ENCODE measurements around the gene CDCA4. TPM values are rescaled to one million over a fixed set of nuclear protein-coding genes. Genes with fewer than 3 reads are reported as not detected.

The CDCA4 gene
- total RNA-seq, 1 donor from 2014 or later, result 6.9 TPM

GRCh38 chr14:104966981-104967385 is 53.9 kb downstream of the CDCA4 start:
- Histone ChIP-seq H3K27ac (peak overlapping the region; percentile 60), H3K4me3 (peak overlapping the region; percentile 42), H3K4me1 (peaks cover 40% of the 10 kb centered on the region), H3K9me3 (no peaks in the 10 kb centered on the region), H3K27me3 (ENCODE audit: low read depth) (no peaks in the 10 kb centered on the region), H3K36me3 (no peaks in the 10 kb centered on the region)
- ATAC-seq (peak; percentile 3 to 11), DNase-seq (peak; percentile 48)
- no peak for TF ChIP-seq CTCF (IDR thresholded peaks at IDR 0.05)
- intact Hi-C loops (cut with DNase I), result no loop called here

DNA sequence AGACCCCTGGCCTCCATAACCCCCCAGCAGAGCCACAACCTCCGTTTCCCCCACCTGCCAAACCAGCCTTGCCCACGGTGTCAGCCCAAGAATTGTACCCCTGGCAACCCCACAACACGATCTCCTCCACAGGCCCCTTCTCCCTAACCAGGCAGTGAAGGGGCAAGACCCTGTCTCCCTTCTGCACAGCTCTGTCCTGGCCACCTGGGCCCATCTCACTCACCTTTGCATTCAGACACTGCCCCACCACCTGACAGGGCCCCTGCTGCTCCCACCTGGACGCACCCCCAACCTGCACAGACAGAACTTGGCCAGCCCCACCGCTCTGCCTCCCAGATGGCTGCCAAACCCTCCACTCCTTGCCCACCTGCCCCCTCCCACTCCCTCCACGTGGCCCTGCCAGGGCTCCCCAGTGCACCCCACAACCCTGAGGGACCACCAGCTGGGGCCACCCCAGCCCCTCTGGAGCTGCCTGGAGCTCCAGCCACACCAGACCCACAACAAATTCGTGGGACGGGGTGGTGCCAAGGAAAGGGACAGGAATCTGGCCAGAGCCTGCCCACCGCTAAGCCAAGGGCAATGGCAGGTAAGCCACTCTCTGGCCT is 54.5 kb downstream of the CDCA4 start:
- no peaks in the 10 kb centered on the region for H3K36me3 ChIP-seq
- peak; percentile 33 for DNase-seq
- peak overlapping the region; percentile 60 for H3K27ac ChIP-seq
- H3K4me3 ChIP-seq, result no peak overlapping the region
- peaks cover 34% of the 10 kb centered on the region for H3K4me1 ChIP-seq
- H3K27me3 ChIP-seq (ENCODE audit: low read depth), result no peaks in the 10 kb centered on the region
- no peak for ATAC-seq
- no peaks in the 10 kb centered on the region for H3K9me3 ChIP-seq
- TF ChIP-seq CTCF (IDR thresholded peaks at IDR 0.05), result no peak
- intact Hi-C loops (cut with DNase I), result no loop called here

GRCh38 chr14:104965561-104966231 is 55.2 kb downstream of the CDCA4 start:
- Histone ChIP-seq H3K36me3 (no peaks in the 10 kb centered on the region), H3K9me3 (no peaks in the 10 kb centered on the region), H3K27ac (no peak overlapping the region), H3K4me3 (no peak overlapping the region), H3K27me3 (ENCODE audit: low read depth) (no peaks in the 10 kb centered on the region), H3K4me1 (peaks cover 28% of the 10 kb centered on the region)
- no peak for TF ChIP-seq CTCF (IDR thresholded peaks at IDR 0.05)
- DNase-seq (peak; percentile 43), ATAC-seq (no peak)
- intact Hi-C loops (cut with DNase I), result no loop called here

DNA sequence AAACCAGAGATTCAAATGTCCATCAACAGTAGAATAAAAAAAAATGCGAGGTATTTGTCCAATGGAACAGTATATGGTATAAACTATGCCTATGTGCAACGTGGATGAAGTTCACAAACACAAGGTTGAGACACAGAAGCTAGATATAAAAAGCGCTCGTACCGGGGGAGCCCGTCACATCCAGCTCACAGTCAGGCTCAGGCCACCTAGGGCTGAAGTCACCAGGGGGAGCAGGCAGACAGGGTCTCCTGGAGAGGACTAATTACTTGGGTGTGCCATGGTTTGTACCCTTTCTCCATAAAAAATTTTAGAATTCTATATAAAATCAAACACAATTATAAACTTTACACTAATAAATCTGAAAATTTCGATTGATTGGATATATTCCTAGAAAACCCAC is 56.3 kb downstream of the CDCA4 start:
- no peaks in the 10 kb centered on the region for H3K9me3 ChIP-seq
- intact Hi-C loops (cut with DNase I), result no loop called here
- no peak overlapping the region for H3K4me3 ChIP-seq
- H3K4me1 ChIP-seq, result peaks cover 26% of the 10 kb centered on the region
- no peak overlapping the region for H3K27ac ChIP-seq
- H3K36me3 ChIP-seq, result no peaks in the 10 kb centered on the region
- DNase-seq (peak; percentile 14), ATAC-seq (no peak)
- no peaks in the 10 kb centered on the region for H3K27me3 ChIP-seq (ENCODE audit: low read depth)
- no peak for TF ChIP-seq CTCF (IDR thresholded peaks at IDR 0.05)

Other genes with a start within 250 kb of the CDCA4 start
- gene AKT1, start 225.3 kb downstream of the CDCA4 start, total RNA-seq, result 154 TPM
- gene ZBTB42, start 220.0 kb downstream of the CDCA4 start, total RNA-seq, result 13.1 TPM
- 24.7 TPM for gene CEP170B, start 155.8 kb downstream of the CDCA4 start, total RNA-seq
- 1.2 TPM for gene PLD4, start 96.2 kb downstream of the CDCA4 start, total RNA-seq
- gene AHNAK2, start 42.7 kb downstream of the CDCA4 start, total RNA-seq, result 10.8 TPM
- 10.5 TPM for gene CLBA1, start 35.3 kb downstream of the CDCA4 start, total RNA-seq
- gene GPR132, start 44.3 kb upstream of the CDCA4 start, total RNA-seq, result 7.2 TPM
- gene JAG2, start 147.7 kb upstream of the CDCA4 start, total RNA-seq, result 29.2 TPM
- gene NUDT14, start 160.2 kb upstream of the CDCA4 start, total RNA-seq, result 54.5 TPM
- gene BTBD6, start 227.4 kb upstream of the CDCA4 start, total RNA-seq, result 53.0 TPM

Measured in lower lobe of right lung (tissue), 2 donors.